Body of pancreas (tissue), 4 donors: ENCODE results near the gene ARID5A. TPM values are rescaled to one million over a fixed set of nuclear protein-coding genes. Genes with fewer than 3 reads are reported as not detected.

Experiments
- ATAC-seq: fragments of 150-250 bp; one replicate; pipeline ENCODE4 v1.9.1; 2016
- DNase-seq, 4 donors: peaks; one replicate each; pipeline ENCODE4 v3.0.0-alpha.2; 2019
- H3K27ac ChIP-seq, 4 donors: fragments of 200-600 bp; sonication (generic); 1 replicate in 3 of 4; 2 replicates in 1 of 4; pipeline versions ENCODE4 v1.5.1 to v1.6.1; 2016 to 2019; ENCODE audit warnings: mild to moderate bottlenecking in 1 of 4, mixed read lengths in 1 of 4, moderate library complexity in 1 of 4
- H3K27me3 ChIP-seq, 2 donors: fragments of 200-600 bp; sonication (generic); one replicate each; pipeline ENCODE4 v1.6.0; 2016; ENCODE audit warnings: mild to moderate bottlenecking in 1 of 2
- H3K36me3 ChIP-seq, 2 donors: fragments of 200-600 bp; sonication (generic); replicated peaks in 1 of 2; 2 replicates each; pipeline ENCODE4 v1.5.1; 2016; ENCODE audit warnings: low read depth in 2 of 2; ENCODE audit not compliant: insufficient read depth in 1 of 2
- H3K4me1 ChIP-seq: fragments of 200-600 bp; sonication (generic); one replicate; pipeline ENCODE4 v1.6.0; 2016
- H3K4me3 ChIP-seq, 2 donors: fragments of 200-600 bp; sonication (generic); 1 replicate in 1 of 2; 2 replicates in 1 of 2; pipeline ENCODE4 v1.5.1; 2016 to 2019
- H3K9me3 ChIP-seq, 3 donors: fragments of 200-600 bp; sonication (generic); 1 replicate in 2 of 3; 2 replicates in 1 of 3; pipeline ENCODE4 v1.5.1; 2016
- POLR2A ChIP-seq, 3 donors: fragments of 450-650 bp; IDR thresholded peaks; one replicate each; pipeline ENCODE4 v1.6.1; 2016; ENCODE audit warnings: antibody characterized with exemption in 3 of 3, mild to moderate bottlenecking in 2 of 3
- WGBS, 2 donors: methylation state at CpG; one replicate each; pipeline ENCODE4 v1.1.5; 2017; 5-methylcytosine and 5-hydroxymethylcytosine counted together
- intact Hi-C: fragments of 100-400 bp; cut with DNase I; formaldehyde crosslinking; loops from one replicate; pipeline ENCODE4 v1.15.1; 2023
- total RNA-seq, 2 donors: library from RNA; depleted of rRNA; stranded (reverse); fragments of >200 nt; gene quantifications; one replicate each; pipeline ENCODE4 v1.1.0, GENCODE V29; 2016
- TF ChIP-seq, protein P1 (sequence below), 7 experiments: fragments of 450-650 bp in 4 of 7; fragments of 200-600 bp in 3 of 7; sonication (generic) in 3 of 7; IDR thresholded peaks; one replicate each; pipeline ENCODE4 v1.5.1; 2016 to 2019; ENCODE audit warnings: antibody characterized with exemption in 7 of 7

ARID5A gene
- total RNA-seq, 2 donors from 2014 or later: 8.9 to 9.6 TPM

GRCh38 chr2:96542357-96542977 is 5.9 kb downstream of the ARID5A start:
- H3K36me3 ChIP-seq: no peaks in the 10 kb centered on the region
- DNase-seq (no peak), ATAC-seq (no peak)
- no peak overlapping the region for H3K4me3 ChIP-seq
- TF ChIP-seq, protein P1, sequence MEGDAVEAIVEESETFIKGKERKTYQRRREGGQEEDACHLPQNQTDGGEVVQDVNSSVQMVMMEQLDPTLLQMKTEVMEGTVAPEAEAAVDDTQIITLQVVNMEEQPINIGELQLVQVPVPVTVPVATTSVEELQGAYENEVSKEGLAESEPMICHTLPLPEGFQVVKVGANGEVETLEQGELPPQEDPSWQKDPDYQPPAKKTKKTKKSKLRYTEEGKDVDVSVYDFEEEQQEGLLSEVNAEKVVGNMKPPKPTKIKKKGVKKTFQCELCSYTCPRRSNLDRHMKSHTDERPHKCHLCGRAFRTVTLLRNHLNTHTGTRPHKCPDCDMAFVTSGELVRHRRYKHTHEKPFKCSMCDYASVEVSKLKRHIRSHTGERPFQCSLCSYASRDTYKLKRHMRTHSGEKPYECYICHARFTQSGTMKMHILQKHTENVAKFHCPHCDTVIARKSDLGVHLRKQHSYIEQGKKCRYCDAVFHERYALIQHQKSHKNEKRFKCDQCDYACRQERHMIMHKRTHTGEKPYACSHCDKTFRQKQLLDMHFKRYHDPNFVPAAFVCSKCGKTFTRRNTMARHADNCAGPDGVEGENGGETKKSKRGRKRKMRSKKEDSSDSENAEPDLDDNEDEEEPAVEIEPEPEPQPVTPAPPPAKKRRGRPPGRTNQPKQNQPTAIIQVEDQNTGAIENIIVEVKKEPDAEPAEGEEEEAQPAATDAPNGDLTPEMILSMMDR (IDR thresholded peaks at IDR 0.05): no peak
- TF ChIP-seq POLR2A (IDR thresholded peaks at IDR 0.05): no peak
- intact Hi-C loops: no loop called here
- H3K27me3 ChIP-seq: no peaks in the 10 kb centered on the region
- H3K9me3 ChIP-seq: no peaks in the 10 kb centered on the region
- peaks cover 10% of the 10 kb centered on the region for H3K4me1 ChIP-seq
- 81 to 82% methylated on average over 8 of the region's 8 CpGs for WGBS, 2 donors
- H3K27ac ChIP-seq: no peak overlapping the region

DNA sequence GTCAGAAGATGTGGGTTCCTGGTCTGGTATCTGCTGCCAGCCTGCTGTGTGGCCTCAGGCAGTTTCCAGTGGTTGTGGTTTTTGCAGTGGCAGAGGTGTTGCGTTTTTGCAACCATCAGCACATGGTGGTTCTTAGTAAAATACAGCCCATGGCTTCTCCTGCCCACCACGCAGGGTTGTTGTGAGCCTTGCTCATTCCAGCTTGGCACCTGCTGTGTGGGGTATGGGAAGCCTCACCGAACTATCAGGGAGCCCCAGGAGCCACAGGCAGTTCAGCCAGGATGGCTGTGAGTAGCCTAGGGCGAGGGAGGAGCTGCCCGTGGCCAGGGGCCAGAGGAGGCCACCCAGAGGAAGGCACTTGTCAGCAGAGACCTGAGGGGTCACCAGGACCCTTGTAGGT is 9.8 kb downstream of the ARID5A start:
- no peak overlapping the region for H3K4me3 ChIP-seq
- no peaks in the 10 kb centered on the region for H3K27me3 ChIP-seq
- TF ChIP-seq, protein P1 (IDR thresholded peaks at IDR 0.05): no peak
- no peak for TF ChIP-seq POLR2A (IDR thresholded peaks at IDR 0.05)
- 84 to 96% methylated on average over 3 to 5 of the region's 5 CpGs for WGBS, 2 donors
- ATAC-seq (no peak), DNase-seq (no peak)
- intact Hi-C loops: no loop called here
- peaks cover 0 to 3% of the 10 kb centered on the region in 2 donors for H3K36me3 ChIP-seq
- H3K9me3 ChIP-seq: no peaks in the 10 kb centered on the region
- H3K4me1 ChIP-seq: peaks cover 12% of the 10 kb centered on the region
- no peak overlapping the region for H3K27ac ChIP-seq

- Histone ChIP-seq H3K9me3 (no peaks in the 10 kb centered on the region), H3K27ac (no peak overlapping the region), H3K4me3 (no peak overlapping the region), H3K36me3 (peaks cover 0 to 3% of the 10 kb centered on the region in 2 donors), H3K4me1 (peaks cover 12% of the 10 kb centered on the region), H3K27me3 (no peaks in the 10 kb centered on the region)
- WGBS, 2 donors: 89 to 91% methylated on average over 8 of the region's 8 CpGs
- TF ChIP-seq POLR2A (IDR thresholded peaks at IDR 0.05): no peak
- TF ChIP-seq, protein P1 (IDR thresholded peaks at IDR 0.05): no peak
- no peak for ATAC-seq
- no peak for DNase-seq
- intact Hi-C loops: no loop called here
Observed at GRCh38 chr2:96546797-96547196, 10.2 kb downstream of the ARID5A start.

DNA sequence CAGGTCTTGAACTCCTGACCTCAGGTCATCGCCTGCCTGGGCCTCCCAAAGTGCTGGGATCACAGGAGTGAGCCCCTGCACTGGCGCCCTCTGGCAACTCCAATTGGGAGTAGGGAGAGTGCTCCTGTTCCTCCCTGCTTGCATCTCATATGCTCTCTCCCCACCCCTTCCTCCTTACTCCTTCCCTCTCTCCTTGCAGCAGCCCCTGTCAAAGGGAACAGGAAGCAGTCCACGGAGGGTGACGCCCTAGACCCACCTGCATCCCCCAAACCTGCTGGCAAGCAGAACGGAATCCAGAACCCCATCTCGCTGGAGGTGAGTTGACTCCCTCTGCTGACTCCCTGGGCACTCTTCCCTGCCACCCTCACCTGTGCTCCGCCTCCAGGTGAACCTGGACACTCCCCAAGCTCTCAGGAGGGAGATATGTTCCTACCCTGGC is 10.7 kb downstream of the ARID5A start:
- no peak for TF ChIP-seq POLR2A (IDR thresholded peaks at IDR 0.05)
- TF ChIP-seq, protein P1 (IDR thresholded peaks at IDR 0.05): no peak
- ATAC-seq (no peak), DNase-seq (no peak)
- Histone ChIP-seq H3K36me3 (peaks cover 0 to 3% of the 10 kb centered on the region in 2 donors), H3K27me3 (no peaks in the 10 kb centered on the region), H3K4me3 (no peak overlapping the region), H3K4me1 (peaks cover 12% of the 10 kb centered on the region), H3K9me3 (no peaks in the 10 kb centered on the region), H3K27ac (no peak overlapping the region)
- WGBS, 2 donors: 86 to 91% methylated on average over 7 of the region's 7 CpGs
- intact Hi-C loops: no loop called here

DNA sequence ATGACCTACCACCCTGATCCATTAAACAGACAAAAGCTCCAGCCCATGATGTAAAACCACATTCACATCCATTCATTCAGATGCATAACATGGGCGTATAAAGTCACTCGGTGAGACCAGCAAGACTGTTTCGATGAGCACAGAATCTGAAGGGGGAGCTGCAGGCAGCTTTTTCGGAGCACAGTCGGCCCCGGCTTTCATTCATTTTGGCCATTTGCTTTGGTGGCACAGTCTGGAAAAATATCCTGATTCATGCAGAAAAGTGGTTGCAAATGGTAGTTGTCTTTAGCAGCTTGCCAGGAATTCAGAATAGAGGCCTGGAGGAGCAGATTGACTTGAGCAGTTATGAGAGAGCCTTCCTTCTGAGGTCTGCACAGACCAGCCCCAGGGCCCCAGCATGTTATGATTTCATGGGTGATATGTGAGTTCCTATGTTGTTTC is 11.2 kb downstream of the ARID5A start:
- intact Hi-C loops: no loop called here
- no peak for DNase-seq
- H3K36me3 ChIP-seq: peaks cover 0 to 3% of the 10 kb centered on the region in 2 donors
- ATAC-seq: no peak
- peaks cover 12% of the 10 kb centered on the region for H3K4me1 ChIP-seq
- H3K27ac ChIP-seq: no peak overlapping the region
- H3K27me3 ChIP-seq: no peaks in the 10 kb centered on the region
- TF ChIP-seq, protein P1 (IDR thresholded peaks at IDR 0.05): no peak
- TF ChIP-seq POLR2A (IDR thresholded peaks at IDR 0.05): no peak
- WGBS, 2 donors: 90 to 93% methylated on average over 6 of the region's 6 CpGs
- no peaks in the 10 kb centered on the region for H3K9me3 ChIP-seq
- no peak overlapping the region for H3K4me3 ChIP-seq
